NCI-H748 (cell line): ENCODE data around the gene WFDC12.
"Not testable (repeated sequence)": the region's sequence is repeated elsewhere in the genome, so short reads cannot be mapped to it uniquely, and the experiment has no call there.

Experiments
- DNase-seq: peaks from one replicate; lab custom pipeline; 2025; ENCODE audit not compliant: unreplicated experiment; lab: John Stamatoyannopoulos, UW

Gene WFDC12

DNA sequence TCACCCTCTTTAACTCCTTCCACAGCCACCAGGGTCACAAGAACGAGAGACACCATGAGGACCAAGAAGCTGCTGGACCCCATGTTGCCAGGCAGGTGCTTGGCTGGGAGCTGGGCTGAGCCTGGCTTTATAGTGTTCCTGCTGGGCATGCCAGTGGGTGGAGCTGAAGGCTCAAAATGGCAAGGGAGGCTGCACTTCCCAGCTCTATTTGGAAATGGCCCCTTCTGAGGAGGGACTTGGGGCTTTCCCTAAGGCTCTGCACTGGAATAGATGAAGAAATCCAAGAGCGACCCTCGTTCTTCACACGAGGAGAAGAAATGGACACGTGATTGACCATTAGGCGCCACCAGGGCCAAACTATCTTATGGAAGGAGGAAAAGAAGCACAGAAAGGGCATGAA, at the start of gene WFDC12:
WFDC12 (minus strand) TSS at position 101 of the 400 bp plus-strand sequence; CDS start at position 83, 18 bp downstream.
- DNase-seq = no peak

- no peak for DNase-seq
These were observed 49.3 kb upstream of the WFDC12 start for GRCh38 chr20:45173522-45173921.

GRCh38 chr20:45164906-45165305, 40.6 kb upstream of the WFDC12 start:
- no peak for DNase-seq

DNA sequence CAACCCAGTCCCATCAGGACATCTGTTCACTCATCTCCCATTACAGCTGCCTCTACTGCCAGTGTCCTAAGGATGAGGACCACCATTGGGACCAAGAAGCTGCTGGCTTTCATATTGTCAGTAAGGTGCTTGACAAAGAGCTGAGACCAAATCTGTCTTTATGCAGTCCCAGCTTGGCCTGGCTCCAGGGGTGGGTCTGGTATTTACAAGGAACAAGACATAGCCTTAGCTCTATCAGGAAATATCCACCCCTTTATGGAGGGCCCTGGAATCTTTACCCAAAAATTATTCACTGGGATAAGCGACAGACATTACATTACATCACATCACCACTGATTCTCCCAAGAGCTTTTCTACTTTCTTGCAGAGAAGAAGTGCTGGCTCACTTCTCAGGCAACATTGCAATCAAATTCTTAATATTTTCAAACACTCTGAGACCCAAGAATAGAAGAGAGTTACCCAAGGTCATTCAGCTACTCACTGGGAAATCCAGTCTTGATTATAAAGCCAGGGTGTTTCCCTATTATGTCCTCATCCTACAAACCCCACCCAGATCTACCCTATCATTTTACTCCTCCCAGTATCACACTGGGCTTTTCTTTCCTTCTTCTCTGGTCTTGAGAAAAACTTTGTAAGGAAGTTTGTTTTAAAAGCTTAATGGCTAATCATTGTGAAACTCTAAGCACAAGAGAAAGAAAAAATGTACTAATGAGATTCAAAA, 39.0 kb upstream of the WFDC12 start:
- DNase-seq = no peak

GRCh38 chr20:45157962-45158361, 33.7 kb upstream of the WFDC12 start:
- no peak for DNase-seq

- no peak for DNase-seq
These were observed 32.4 kb upstream of the WFDC12 start for GRCh38 chr20:45156713-45157112.

GRCh38 chr20:45154794-45155193, 30.5 kb upstream of the WFDC12 start:
- DNase-seq = not testable (repeated sequence)

DNA sequence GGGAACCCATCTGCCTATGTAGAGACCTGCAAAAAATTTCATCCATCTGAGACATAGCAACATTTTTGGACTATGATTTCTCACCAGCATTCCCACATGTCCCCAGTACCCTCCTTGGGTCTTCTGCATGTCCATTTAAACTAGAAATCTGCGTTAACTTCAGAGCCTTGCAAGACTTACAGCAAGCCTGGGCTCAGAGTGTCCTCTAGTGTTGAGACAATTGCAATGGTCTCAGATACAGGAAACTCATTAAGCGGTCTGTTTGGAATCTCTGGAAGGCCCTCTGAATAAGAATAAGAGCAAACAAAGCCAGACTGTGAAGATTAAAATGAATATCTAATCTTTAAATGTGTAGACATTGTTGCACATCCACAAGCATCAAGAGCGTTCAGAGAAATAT, 29.9 kb upstream of the WFDC12 start:
- DNase-seq = no peak

DNA sequence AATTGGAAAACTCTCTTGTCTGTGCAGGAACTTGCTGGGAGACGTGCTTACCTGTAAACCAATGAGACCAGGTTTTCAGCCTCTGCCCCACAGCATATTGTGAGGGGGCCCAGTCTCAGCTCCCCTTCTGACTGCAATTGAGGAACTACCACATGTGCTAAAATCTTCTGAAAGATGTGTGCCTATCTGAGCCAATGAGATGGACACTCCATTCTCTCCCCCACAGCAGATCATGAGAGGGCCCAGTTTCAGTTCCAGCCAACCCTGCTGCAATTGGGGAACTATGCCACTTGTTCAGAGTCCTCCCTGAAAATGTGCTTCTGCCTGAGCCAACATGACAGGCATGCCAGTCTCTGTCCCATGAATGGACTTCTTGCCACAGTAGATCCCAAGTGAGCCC, 29.5 kb upstream of the WFDC12 start:
- DNase-seq = no peak

GRCh38 chr20:45153147-45153546, 28.9 kb upstream of the WFDC12 start:
- no peak for DNase-seq

- no peak for DNase-seq
These were observed 28.1 kb upstream of the WFDC12 start for GRCh38 chr20:45152405-45152804.

DNA sequence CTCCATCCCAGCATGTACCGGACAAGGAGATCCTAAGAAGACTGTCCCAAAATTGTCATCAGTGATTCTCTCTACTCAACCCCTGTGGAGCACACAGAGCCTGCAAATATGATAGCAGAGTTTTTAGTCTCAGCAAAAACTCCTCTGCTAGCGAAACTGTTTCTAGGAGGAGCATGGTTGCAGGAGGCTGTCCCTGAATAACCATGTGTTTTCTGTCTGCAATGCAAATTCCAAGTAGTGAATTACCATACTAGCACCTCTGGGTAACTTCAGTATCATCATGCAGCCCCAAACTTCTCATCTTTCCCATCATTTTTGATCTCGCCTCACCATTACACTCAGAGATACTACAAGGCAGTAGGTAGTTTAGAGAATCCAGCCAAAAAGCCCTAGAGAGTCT, 24.8 kb upstream of the WFDC12 start:
- no peak for DNase-seq

- no peak for DNase-seq
These were observed 16.6 kb upstream of the WFDC12 start for GRCh38 chr20:45140836-45141235.

- not testable (repeated sequence) for DNase-seq
These were observed 15.6 kb upstream of the WFDC12 start for GRCh38 chr20:45139733-45140375.

- peak; percentile 30 for DNase-seq
These were observed 14.5 kb upstream of the WFDC12 start for GRCh38 chr20:45138561-45139300.

GRCh38 chr20:45136911-45137310, 12.6 kb upstream of the WFDC12 start:
- no peak for DNase-seq

DNA sequence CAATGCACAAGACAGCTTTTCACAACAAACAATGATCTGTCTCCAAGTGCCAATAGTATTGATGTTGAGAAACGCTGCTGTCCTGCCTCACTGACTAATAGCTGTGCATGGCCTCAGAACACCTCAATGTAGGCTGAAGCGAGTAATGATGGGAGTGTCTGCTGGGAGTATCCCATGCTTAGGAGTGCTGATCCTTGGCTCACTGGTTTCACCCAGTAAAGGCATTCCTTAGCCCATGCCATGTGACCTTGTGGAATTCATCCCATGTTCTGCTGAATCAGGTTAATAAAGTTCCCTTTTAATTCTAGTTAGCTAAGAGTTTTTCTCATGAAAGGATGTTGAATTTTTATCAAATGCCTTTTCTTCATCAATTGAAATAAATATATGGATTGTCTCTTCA, 3.8 kb upstream of the WFDC12 start:
- no peak for DNase-seq

DNA sequence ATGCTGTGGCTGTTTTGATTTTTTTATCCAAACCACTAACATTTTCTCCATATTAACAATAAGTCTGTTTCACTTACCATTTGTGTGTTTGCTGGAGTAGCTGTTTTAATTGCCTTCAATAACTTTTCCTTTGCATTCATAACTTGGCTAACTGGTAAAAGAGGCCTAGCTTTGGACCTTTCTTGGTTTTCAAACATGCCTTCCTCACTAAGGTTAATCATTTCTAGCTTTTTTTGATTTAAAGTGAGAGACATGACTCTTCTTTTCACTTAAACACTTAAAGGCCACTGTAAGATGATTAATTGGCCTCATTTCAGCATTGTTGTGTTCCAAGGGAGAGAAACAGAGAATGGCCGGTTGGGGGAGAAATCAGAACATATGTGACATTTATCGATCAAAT, 2.9 kb downstream of the WFDC12 start:
- no peak for DNase-seq

DNA sequence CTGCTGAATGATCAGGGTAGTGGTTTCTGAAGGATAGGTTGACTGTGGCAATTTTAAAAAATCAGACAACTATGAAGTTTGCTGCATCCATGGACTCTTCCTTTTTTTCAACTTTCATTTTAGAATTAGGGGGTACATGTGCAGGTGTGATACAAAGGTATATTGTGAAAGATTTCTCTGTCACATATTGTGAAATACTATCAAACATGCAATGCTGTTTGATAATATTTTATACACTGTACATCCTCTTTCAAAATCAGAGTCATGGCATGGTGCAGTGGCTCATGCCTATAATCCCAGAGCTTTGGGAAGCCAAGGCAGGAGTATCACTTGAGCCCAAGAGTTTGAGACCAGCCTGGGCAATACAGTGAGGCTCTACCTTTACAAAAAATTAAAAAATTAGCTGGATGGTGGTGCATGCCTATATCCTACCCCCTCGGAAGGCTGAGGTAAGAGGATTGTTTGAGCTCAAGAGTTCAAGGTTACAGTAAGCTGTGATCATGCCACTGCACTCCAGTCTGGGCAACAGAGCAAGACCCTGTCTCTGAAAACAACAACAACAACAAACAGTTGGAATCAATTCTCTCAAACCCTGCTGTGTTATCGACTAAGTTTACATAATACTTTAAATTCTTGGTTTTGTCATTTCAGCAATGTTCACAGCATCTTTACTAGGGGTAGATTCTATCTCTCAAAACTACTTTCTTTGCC, 4.6 kb downstream of the WFDC12 start:
- DNase-seq = no peak

GRCh38 chr20:45118028-45118427, 6.2 kb downstream of the WFDC12 start:
- DNase-seq = no peak

DNA sequence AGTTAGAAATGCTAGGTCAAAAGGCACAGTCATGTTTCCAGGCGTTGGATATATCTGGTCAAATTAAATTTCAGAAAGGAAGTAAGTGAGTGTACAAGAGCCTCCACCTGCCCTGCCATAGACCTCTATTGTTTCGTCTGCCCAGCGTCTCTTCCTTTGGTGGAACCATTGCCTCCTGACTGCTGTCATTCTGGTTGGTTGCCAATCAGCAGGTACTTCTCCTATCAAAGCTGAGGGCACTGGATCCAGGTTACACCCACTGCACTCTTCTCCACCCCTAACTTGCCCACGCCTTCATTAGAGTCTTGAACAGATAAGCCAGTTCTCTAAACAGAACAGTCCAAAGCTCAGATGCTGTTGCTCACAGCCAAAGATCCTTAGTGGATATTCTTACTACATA, 6.7 kb downstream of the WFDC12 start:
- DNase-seq = peak; percentile 37
